Measurements from ENCODE around the gene TUT4.

DNA sequence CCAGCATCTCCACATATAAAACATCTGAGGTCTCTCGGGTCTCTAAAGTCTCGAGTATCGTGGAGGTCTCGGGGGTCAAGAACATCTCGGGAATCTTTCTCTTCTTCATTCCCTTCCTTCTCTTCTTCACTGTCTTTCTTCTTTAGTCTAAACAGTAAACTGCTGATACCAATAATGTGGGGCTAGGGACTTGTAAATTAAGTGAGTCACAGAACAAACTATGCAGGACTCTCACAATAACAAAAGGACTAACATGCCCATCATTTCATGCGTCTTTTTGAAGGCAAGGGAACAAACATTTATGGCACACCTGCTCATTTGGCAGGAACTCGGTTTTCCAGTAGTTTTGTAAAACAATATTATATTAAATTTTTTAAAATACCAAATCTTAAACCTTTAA lies 116.1 kb downstream of the TUT4 start:
- TF ChIP-seq CTCF (IDR thresholded peaks at IDR 0.05 in 8 of 11, conservative IDR thresholded peaks at IDR 0.05 in 3 of 11) (no peak), POLR2A (IDR thresholded peaks at IDR 0.05) (no peak)
